HepG2 (cell line): ENCODE results near the gene CD6. TPM values are rescaled to one million over a fixed set of nuclear protein-coding genes. Genes with fewer than 3 reads are reported as not detected.

Experiments
- ATAC-seq: fragments of 200-7000 bp; cut with Tn5 transposase; 3 replicates; pipeline ENCODE4 v1.9.1; 2020; ENCODE audit warnings: mild to moderate bottlenecking, moderate library complexity
- BruUV-seq: library from RNA; stranded (reverse); fragments of 400-500 nt; replicated peaks from 2 replicates; lab custom pipeline; 2021; lab: Mats Ljungman, UMichigan
- CTCF ChIA-PET: fragments of 300-600 bp; formaldehyde crosslinking; extraction: SDS; loops from one replicate; lab custom pipeline; 2021; ENCODE audit warnings: low total read pairs, inconsistent platforms, low intra/inter-chr PET ratio; lab: Yijun Ruan, JAX
- POLR2A ChIA-PET: fragments of 350-600 bp; sonication (Branson Sonifier 250); formaldehyde crosslinking; loops from one replicate; lab custom pipeline; 2020; ENCODE audit warnings: antibody characterized with exemption, inconsistent platforms; lab: Yijun Ruan, JAX
- DNase-seq: peaks from one replicate; pipeline ENCODE4 v3.0.0-alpha.2; 2015; ENCODE audit warnings: low spot score
- FAIRE-seq: peaks from 3 replicates; lab custom pipeline; 2011; peaks lifted over from hg19 to GRCh38; lab: Jason Lieb, UNC
- H2AFZ ChIP-seq: one replicate; pipeline ENCODE4 v1.6.1; 2011; ENCODE audit warnings: low read length, inconsistent platforms
- H3K27ac ChIP-seq: fragments of 300-600 bp; 3 replicates; pipeline ENCODE4 v1.8.0; 2011; ENCODE audit warnings: mixed run types, mild to moderate bottlenecking, mixed read lengths, low read length, inconsistent platforms; ENCODE audit not compliant: insufficient read depth; ENCODE audit errors: extremely low read length
- H3K27me3 ChIP-seq, 2 experiments: fragments of 200-600 bp in 1 of 2; 2 replicates in 1 of 2; 3 replicates in 1 of 2; pipeline versions ENCODE4 v1.6.0 to v1.8.0; 2011; ENCODE audit warnings: low read length in 2 of 2, mild to moderate bottlenecking in 2 of 2, moderate library complexity in 2 of 2, inconsistent platforms in 1 of 2; ENCODE audit not compliant: insufficient read depth in 2 of 2, control insufficient read depth in 1 of 2
- H3K36me3 ChIP-seq, 2 experiments: fragments of 200-600 bp in 1 of 2; replicated peaks in 1 of 2; 2 replicates in 1 of 2; 3 replicates in 1 of 2; pipeline versions ENCODE4 v1.5.1 to v1.8.0; 2011; ENCODE audit warnings: low read length in 2 of 2, inconsistent platforms in 1 of 2; ENCODE audit not compliant: insufficient read depth in 2 of 2, control insufficient read depth in 1 of 2
- H3K4me1 ChIP-seq: 2 replicates; pipeline ENCODE4 v1.5.1; 2012; ENCODE audit warnings: low read length, inconsistent platforms; ENCODE audit not compliant: insufficient read depth
- H3K4me2 ChIP-seq: 2 replicates; pipeline ENCODE4 v1.6.0; 2011; ENCODE audit warnings: low read depth, low read length, inconsistent platforms
- H3K4me3 ChIP-seq, 3 experiments: fragments of 200-600 bp in 1 of 3; sonication (generic), shearing (Covaris generic) in 1 of 3; replicated peaks in 1 of 3; 2 replicates each; pipeline ENCODE4 v1.5.1; 2011 to 2016; ENCODE audit warnings: low read length in 3 of 3, inconsistent platforms in 2 of 3, low read depth in 2 of 3, mild to moderate bottlenecking in 2 of 3, control low read depth in 1 of 3, mixed read lengths in 1 of 3; ENCODE audit not compliant: insufficient read depth in 1 of 3
- H3K79me2 ChIP-seq: one replicate; pipeline ENCODE4 v1.6.1; 2011; ENCODE audit warnings: low read length, inconsistent platforms; ENCODE audit not compliant: insufficient read depth
- H3K9ac ChIP-seq: 2 replicates; pipeline ENCODE4 v1.6.0; 2011; ENCODE audit warnings: mild to moderate bottlenecking, low read depth, low read length, inconsistent platforms; ENCODE audit not compliant: insufficient read depth
- H3K9me3 ChIP-seq: 2 replicates; pipeline ENCODE4 v1.5.1; 2012; ENCODE audit warnings: mild to moderate bottlenecking, low read length
- H4K20me1 ChIP-seq: 2 replicates; pipeline ENCODE4 v1.6.0; 2011; ENCODE audit warnings: inconsistent platforms, mild to moderate bottlenecking, low read length, moderate library complexity; ENCODE audit not compliant: insufficient read depth
- E2F5 ChIP-seq: sonication (generic); formaldehyde crosslinking; conservative IDR thresholded peaks from 2 replicates; pipeline ENCODE4 v1.4.0; 2020; ENCODE audit warnings: missing genetic modification reagents
- PRDM15 ChIP-seq: sonication (generic); formaldehyde crosslinking; IDR thresholded peaks from 2 replicates; pipeline ENCODE4 v1.4.0; 2020; ENCODE audit warnings: missing genetic modification reagents
- ZNF577 ChIP-seq: sonication (generic); formaldehyde crosslinking; IDR thresholded peaks from 2 replicates; pipeline ENCODE4 v1.4.0; 2020; ENCODE audit warnings: mild to moderate bottlenecking, low read depth, missing genetic modification reagents, borderline replicate concordance
- ZNF891 ChIP-seq: sonication (generic); formaldehyde crosslinking; IDR thresholded peaks from 2 replicates; pipeline ENCODE4 v1.5.0; 2020; ENCODE audit warnings: mild to moderate bottlenecking, missing genetic modification reagents
- WGBS: methylation state at CpG from one replicate; pipeline ENCODE4 v1.1.6; 2017; ENCODE audit warnings: low lambda C conversion rate; 5-methylcytosine and 5-hydroxymethylcytosine counted together
- in situ Hi-C: cut with HindIII; loops from 2 replicates; pipeline ENCODE4 v1.10.0; 2017; ENCODE audit warnings: low pct_unique_long_range_greater_than_20kb; ENCODE audit not compliant: extremely low pct_ligation_motif_present
- intact Hi-C: fragments of 100-400 bp; cut with micrococcal nuclease; formaldehyde crosslinking; loops from one replicate; pipeline ENCODE4 v1.10.0; 2022; ENCODE audit not compliant: unreplicated experiment
- polyA plus RNA-seq, 8 experiments: library from polyadenylated mRNA; depleted of rRNA in 3 of 8; stranded (reverse) in 7 of 8; unstranded in 1 of 8; fragments of >200 nt; fragmentation: Illumina TruSeq in 4 of 8; extraction: Trizol in 4 of 8; gene quantifications; 2 replicates each; pipeline versions ENCODE4 v1.2.1 to v1.2.3, GENCODE V29; 2011 to 2016; ENCODE audit warnings: low read depth in 4 of 8, missing spikeins in 1 of 8, mixed read lengths in 1 of 8; ENCODE audit not compliant: insufficient read depth in 1 of 8
- total RNA-seq, 5 experiments: library from RNA; depleted of rRNA; stranded (reverse); fragments of >200 nt; fragmentation: Illumina TruSeq; extraction: Trizol; gene quantifications; 2 replicates each; pipeline ENCODE4 v1.2.3, GENCODE V29; 2016; ENCODE audit warnings: low read depth in 1 of 5

Gene CD6
- total and polyA plus RNA-seq, 2 of the 13 experiments (the other 11 are each of a cell fraction or from before 2014, with no cell fraction given): not detected

GRCh38 chr11:60985991-60986915, 14.8 kb downstream of the CD6 start:
- POLR2A ChIA-PET: no interaction called here

More at GRCh38 chr11:60985991-60986915, 14.8 kb downstream of the CD6 start:
- no peaks in the 10 kb centered on the region for H4K20me1 ChIP-seq
- H2AFZ ChIP-seq: no peak overlapping the region
- no peaks in the 10 kb centered on the region for H3K79me2 ChIP-seq
- H3K27me3 ChIP-seq: peaks cover 1 to 71% of the 10 kb centered on the region in 2 experiments; a peak in 4 of 5 replicates
- in situ Hi-C loops: no loop called here
- TF ChIP-seq ZNF577 (no peak), ZNF891 (CRISPR knock-in tag) (no peak), PRDM15 (CRISPR knock-in tag) (no peak), E2F5 (CRISPR knock-in tag) (no peak)
- TF ChIP-seq, all 625 proteins: peak for 0
- Histone ChIP-seq H3K4me3 (no peak overlapping the region), H3K9me3 (no peaks in the 10 kb centered on the region), H3K9ac (no peak overlapping the region), H3K4me2 (no peak overlapping the region), H3K4me1 (no peaks in the 10 kb centered on the region), H3K27ac (no peak overlapping the region), H3K36me3 (no peaks in the 10 kb centered on the region)
- DNase-seq (no peak), ATAC-seq (no peak), FAIRE-seq (no peak)
- CTCF ChIA-PET: no interaction called here
- intact Hi-C loops: no loop called here
- WGBS: 35% methylated on average over 15 of the region's 17 CpGs
- BruUV-seq: no TSS peak
